ENCODE measurements around the gene SDS. TPM values are rescaled to one million over a fixed set of nuclear protein-coding genes. Genes with fewer than 3 reads are reported as not detected.

The SDS gene
- total and polyA plus RNA-seq, 2 experiments from 2014 or later, result 0.39 to 0.43 TPM

GRCh38 chr12:113409462-113410124 lies 5.9 kb upstream of the SDS start:
- H3K27ac ChIP-seq, result no peak overlapping the region
- H3K79me2 ChIP-seq, result no peaks in the 10 kb centered on the region
- H3K4me1 ChIP-seq (ENCODE audit: insufficient read depth), result no peaks in the 10 kb centered on the region
- no peak for DNase-seq (ENCODE audit: low spot score)
- H3K9me2 ChIP-seq (replicated peaks; ENCODE audit: insufficient read depth), result no peaks in the 10 kb centered on the region
- 78% methylated on average over 9 of the region's 9 CpGs for WGBS (ENCODE audit: low lambda C conversion rate, missing lambda C conversion rate)
- no peaks in the 10 kb centered on the region for H3K9me3 ChIP-seq (ENCODE audit: low read depth)
- H3K4me3 ChIP-seq, result no peak overlapping the region
- H3K27me3 ChIP-seq, result no peaks in the 10 kb centered on the region
- H3K36me3 ChIP-seq (replicated peaks; ENCODE audit: insufficient read depth, low read depth), result no peaks in the 10 kb centered on the region
- no peaks in the 10 kb centered on the region for H4K20me1 ChIP-seq (ENCODE audit: insufficient read depth, poor library complexity, severe bottlenecking)
- TF ChIP-seq EZH2 (IDR thresholded peaks at IDR 0.05; ENCODE audit: borderline replicate concordance) (no peak), CTCF (IDR thresholded peaks at IDR 0.05; ENCODE audit: poor library complexity) (no peak), EZH2phosphoT487 (IDR thresholded peaks at IDR 0.05; ENCODE audit: low read depth, severe bottlenecking, unreplicated experiment) (no peak)
- H3K4me2 ChIP-seq, result no peak overlapping the region
- H2AFZ ChIP-seq, result no peak overlapping the region

- no peaks in the 10 kb centered on the region for H3K27me3 ChIP-seq
- H3K4me3 ChIP-seq, result no peak overlapping the region
- no peak overlapping the region for H3K4me2 ChIP-seq
- no peak for TF ChIP-seq CTCF (IDR thresholded peaks at IDR 0.05; ENCODE audit: poor library complexity)
- no peak for TF ChIP-seq EZH2 (IDR thresholded peaks at IDR 0.05; ENCODE audit: borderline replicate concordance)
- TF ChIP-seq EZH2phosphoT487 (IDR thresholded peaks at IDR 0.05; ENCODE audit: low read depth, severe bottlenecking, unreplicated experiment), result no peak
- H3K36me3 ChIP-seq (replicated peaks; ENCODE audit: insufficient read depth, low read depth), result no peaks in the 10 kb centered on the region
- no peaks in the 10 kb centered on the region for H3K9me3 ChIP-seq (ENCODE audit: low read depth)
- H3K4me1 ChIP-seq (ENCODE audit: insufficient read depth), result no peaks in the 10 kb centered on the region
- no peaks in the 10 kb centered on the region for H3K9me2 ChIP-seq (replicated peaks; ENCODE audit: insufficient read depth)
- WGBS (ENCODE audit: low lambda C conversion rate, missing lambda C conversion rate), result 93% methylated on average over 11 of the region's 11 CpGs
- H3K79me2 ChIP-seq, result no peaks in the 10 kb centered on the region
- DNase-seq (ENCODE audit: low spot score), result no peak
- H3K27ac ChIP-seq, result no peak overlapping the region
- no peaks in the 10 kb centered on the region for H4K20me1 ChIP-seq (ENCODE audit: insufficient read depth, poor library complexity, severe bottlenecking)
- H2AFZ ChIP-seq, result no peak overlapping the region
These were observed 5.1 kb upstream of the SDS start for GRCh38 chr12:113408756-113409298.

- no peaks in the 10 kb centered on the region for H4K20me1 ChIP-seq (ENCODE audit: insufficient read depth, poor library complexity, severe bottlenecking)
- H3K4me3 ChIP-seq, result no peak overlapping the region
- no peaks in the 10 kb centered on the region for H3K36me3 ChIP-seq (replicated peaks; ENCODE audit: insufficient read depth, low read depth)
- no peak for DNase-seq (ENCODE audit: low spot score)
- H3K27ac ChIP-seq, result no peak overlapping the region
- H3K4me1 ChIP-seq (ENCODE audit: insufficient read depth), result no peaks in the 10 kb centered on the region
- no peak overlapping the region for H2AFZ ChIP-seq
- H3K27me3 ChIP-seq, result no peaks in the 10 kb centered on the region
- no peaks in the 10 kb centered on the region for H3K9me2 ChIP-seq (replicated peaks; ENCODE audit: insufficient read depth)
- no peaks in the 10 kb centered on the region for H3K79me2 ChIP-seq
- no peaks in the 10 kb centered on the region for H3K9me3 ChIP-seq (ENCODE audit: low read depth)
- no peak for TF ChIP-seq EZH2phosphoT487 (IDR thresholded peaks at IDR 0.05; ENCODE audit: low read depth, severe bottlenecking, unreplicated experiment)
- no peak for TF ChIP-seq CTCF (IDR thresholded peaks at IDR 0.05; ENCODE audit: poor library complexity)
- no peak for TF ChIP-seq EZH2 (IDR thresholded peaks at IDR 0.05; ENCODE audit: borderline replicate concordance)
- H3K4me2 ChIP-seq, result no peak overlapping the region
- 82% methylated on average over 6 of the region's 6 CpGs for WGBS (ENCODE audit: low lambda C conversion rate, missing lambda C conversion rate)
These were observed 4.4 kb upstream of the SDS start for GRCh38 chr12:113407931-113408600.
